GM12891 (cell line): Measurements from ENCODE around the gene ENTREP3.

Source experiments
- PAX5 ChIP-seq: IDR thresholded peaks from 2 replicates; pipeline ENCODE4 v1.6.1; 2011; ENCODE audit warnings: low read length, moderate library complexity, mild to moderate bottlenecking; ENCODE audit not compliant: insufficient read depth, severe bottlenecking
- POLR2A ChIP-seq: IDR thresholded peaks from 2 replicates; pipeline ENCODE4 v1.6.1; 2011; ENCODE audit warnings: low read depth, low read length, control low read depth
- POLR2AphosphoS5 ChIP-seq: IDR thresholded peaks from 2 replicates; pipeline ENCODE4 v1.6.1; 2011; ENCODE audit warnings: low read depth, low read length, control low read depth
- SPI1 ChIP-seq: IDR thresholded peaks from 2 replicates; pipeline ENCODE4 v1.6.1; 2011; ENCODE audit warnings: low read depth, low read length, control low read depth
- TAF1 ChIP-seq: IDR thresholded peaks from 2 replicates; pipeline ENCODE4 v1.6.1; 2011; ENCODE audit warnings: low read depth, low read length, control low read depth

GRCh38 chr1:155285631-155286044, 30.4 kb upstream of the ENTREP3 start:
- TF ChIP-seq POLR2AphosphoS5, result no peak
- TF ChIP-seq POLR2A, result no peak
- no peak for TF ChIP-seq TAF1
- no peak for TF ChIP-seq PAX5
- no peak for TF ChIP-seq SPI1
